Stimulated activated CD4-positive, alpha-beta T cell treated with anti-CD3 and anti-CD28 coated beads, Interleukin-15, amount 100 ng/mL, for 48 hours (primary cell): Measurements from ENCODE around the gene ANKRD37.

Experiments
- DNase-seq, 2 donors: peaks; one replicate each; pipeline ENCODE4 v3.0.0-alpha.2; 2020; ENCODE audit warnings: low read depth in 2 of 2

Gene ANKRD37

GRCh38 chr4:185416955-185417354, 20.3 kb downstream of the ANKRD37 start:
- DNase-seq, result no peak

GRCh38 chr4:185421366-185422124, 24.9 kb downstream of the ANKRD37 start:
- no peak for DNase-seq

GRCh38 chr4:185424905-185425646, 28.4 kb downstream of the ANKRD37 start:
- no peak for DNase-seq

GRCh38 chr4:185425647-185426352, 29.2 kb downstream of the ANKRD37 start, which contains the start of gene UFSP2:
UFSP2 (minus strand) TSS chr4:185425964; CDS start chr4:185425868, 96 bp downstream.
- peak; percentile 76 to 80 for DNase-seq

GRCh38 chr4:185426960-185427688, 30.5 kb downstream of the ANKRD37 start:
- no peak for DNase-seq

- no peak for DNase-seq
Observed at GRCh38 chr4:185429660-185430059, 33.0 kb downstream of the ANKRD37 start.

GRCh38 chr4:185435466-185435865, 38.8 kb downstream of the ANKRD37 start:
- no peak for DNase-seq

- no peak for DNase-seq
Observed at GRCh38 chr4:185437809-185438208, 41.2 kb downstream of the ANKRD37 start.

GRCh38 chr4:185441479-185441878, 44.8 kb downstream of the ANKRD37 start:
- DNase-seq, result no peak

- DNase-seq, result no peak
Observed at GRCh38 chr4:185445209-185445608, 48.6 kb downstream of the ANKRD37 start.
